ENCODE data around the gene PRSS23.

DNA sequence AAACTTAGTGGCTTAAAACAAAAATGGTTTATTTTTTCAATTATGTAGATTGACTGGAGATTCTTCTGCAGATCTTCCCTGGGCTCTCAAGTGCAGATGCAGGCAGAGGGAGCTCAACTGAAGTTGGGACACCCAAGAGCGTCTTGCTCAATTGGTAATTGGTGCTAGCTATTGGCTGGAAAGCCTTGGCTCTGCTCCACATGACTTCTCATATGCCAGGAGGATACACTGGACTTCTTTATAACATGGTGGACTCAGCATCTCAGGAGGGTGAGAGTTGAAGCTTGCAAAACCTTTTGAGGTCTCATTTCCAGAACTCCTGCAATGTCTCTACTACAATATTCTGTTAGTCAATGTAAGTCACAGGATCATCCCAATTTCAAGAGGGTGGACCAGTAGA is 42.2 kb upstream of the PRSS23 start:
- TF ChIP-seq, protein P1, sequence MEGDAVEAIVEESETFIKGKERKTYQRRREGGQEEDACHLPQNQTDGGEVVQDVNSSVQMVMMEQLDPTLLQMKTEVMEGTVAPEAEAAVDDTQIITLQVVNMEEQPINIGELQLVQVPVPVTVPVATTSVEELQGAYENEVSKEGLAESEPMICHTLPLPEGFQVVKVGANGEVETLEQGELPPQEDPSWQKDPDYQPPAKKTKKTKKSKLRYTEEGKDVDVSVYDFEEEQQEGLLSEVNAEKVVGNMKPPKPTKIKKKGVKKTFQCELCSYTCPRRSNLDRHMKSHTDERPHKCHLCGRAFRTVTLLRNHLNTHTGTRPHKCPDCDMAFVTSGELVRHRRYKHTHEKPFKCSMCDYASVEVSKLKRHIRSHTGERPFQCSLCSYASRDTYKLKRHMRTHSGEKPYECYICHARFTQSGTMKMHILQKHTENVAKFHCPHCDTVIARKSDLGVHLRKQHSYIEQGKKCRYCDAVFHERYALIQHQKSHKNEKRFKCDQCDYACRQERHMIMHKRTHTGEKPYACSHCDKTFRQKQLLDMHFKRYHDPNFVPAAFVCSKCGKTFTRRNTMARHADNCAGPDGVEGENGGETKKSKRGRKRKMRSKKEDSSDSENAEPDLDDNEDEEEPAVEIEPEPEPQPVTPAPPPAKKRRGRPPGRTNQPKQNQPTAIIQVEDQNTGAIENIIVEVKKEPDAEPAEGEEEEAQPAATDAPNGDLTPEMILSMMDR (conservative IDR thresholded peaks at IDR 0.05), result no peak
- TF ChIP-seq ZFX (IDR thresholded peaks at IDR 0.05), result no peak
